BJ (cell line): ENCODE results near the gene MANBA. TPM values are rescaled to one million over a fixed set of nuclear protein-coding genes. Genes with fewer than 3 reads are reported as not detected.

Experiments
- CTCF ChIA-PET: fragments of 350-600 bp; formaldehyde crosslinking; extraction: SDS; loops from one replicate; lab custom pipeline; 2021; ENCODE audit warnings: antibody characterized with exemption, inconsistent platforms; lab: Yijun Ruan, JAX
- POLR2A ChIA-PET: fragments of 300-600 bp; sonication (Branson Sonifier 250); formaldehyde crosslinking; extraction: SDS; loops from one replicate; lab custom pipeline; 2021; ENCODE audit warnings: antibody characterized with exemption; lab: Charles Lee
- DNase-seq: peaks from one replicate; pipeline ENCODE4 v3.0.0-alpha.2; 2011; ENCODE audit warnings: low read depth
- H3K27me3 ChIP-seq: 2 replicates; pipeline ENCODE4 v1.6.0; 2011; ENCODE audit warnings: low read length; ENCODE audit not compliant: control insufficient read depth, insufficient read depth
- H3K36me3 ChIP-seq: 2 replicates; pipeline ENCODE4 v1.5.1; 2011; ENCODE audit warnings: low read length; ENCODE audit not compliant: control insufficient read depth, insufficient read depth
- H3K4me3 ChIP-seq: 2 replicates; pipeline ENCODE4 v1.5.1; 2011; ENCODE audit warnings: low read depth, mild to moderate bottlenecking, control low read depth, low read length
- polyA plus RNA-seq: library from polyadenylated mRNA; depleted of rRNA; stranded (reverse); fragments of >200 nt; gene quantifications from 2 replicates; pipeline ENCODE4 v1.2.3, GENCODE V29; 2011
- TF ChIP-seq, protein P1 (sequence below): IDR thresholded peaks from 2 replicates; pipeline ENCODE4 v1.5.1; 2011; ENCODE audit warnings: low read depth, mild to moderate bottlenecking, control low read depth, inconsistent platforms, low read length, moderate library complexity; ENCODE audit not compliant: insufficient read depth

Gene MANBA
- polyA plus RNA-seq, 1 experiment = 6.3 TPM

DNA sequence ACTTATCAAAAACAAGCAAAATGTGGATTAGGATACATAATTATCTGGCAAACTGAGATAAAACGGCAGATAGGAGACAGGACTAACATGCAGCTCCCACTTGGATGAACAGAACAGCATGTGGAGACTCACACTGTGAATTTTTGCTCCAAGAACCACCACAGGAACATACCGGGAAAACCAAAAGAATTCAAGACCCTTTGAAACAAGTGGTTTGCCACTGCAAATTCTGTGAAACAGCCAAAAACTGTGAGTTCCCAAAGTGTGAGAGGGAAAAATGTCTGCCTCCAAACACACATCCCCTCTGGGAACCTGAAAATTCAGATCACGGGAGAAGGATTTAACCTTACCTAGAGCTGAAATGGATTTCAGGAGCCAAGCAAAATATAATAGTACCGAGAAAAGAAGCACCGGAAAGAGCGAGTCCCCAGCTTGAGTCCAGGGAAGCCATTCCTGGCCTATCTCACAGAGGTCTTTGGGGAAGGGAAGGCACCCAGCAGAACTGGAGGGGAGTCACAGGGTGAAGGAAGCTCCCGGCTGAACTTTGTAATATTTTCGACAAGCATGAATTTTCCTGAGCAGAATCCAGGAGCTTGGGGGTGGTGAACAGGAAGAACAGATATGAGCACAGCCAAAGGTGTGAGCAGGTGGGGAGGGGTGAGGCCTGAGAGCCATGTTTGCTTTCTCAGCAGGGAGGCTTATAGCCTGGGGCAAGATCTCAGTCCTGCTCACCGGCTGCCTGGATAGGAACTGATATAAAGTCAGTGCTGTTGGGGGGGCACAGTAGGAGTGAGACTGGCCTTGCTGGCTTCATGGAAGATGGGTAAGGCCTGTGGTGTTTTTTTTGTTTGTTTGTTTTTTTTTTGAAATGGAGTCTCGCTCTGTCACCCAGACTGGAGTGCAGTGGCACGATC, 23.9 kb downstream of the MANBA start:
- no peak for DNase-seq
- Histone ChIP-seq H3K27me3 (no peaks in the 10 kb centered on the region), H3K4me3 (no peak overlapping the region), H3K36me3 (no peaks in the 10 kb centered on the region)
- ChIA-PET POLR2A (no interaction called here), CTCF (no interaction called here)
- TF ChIP-seq, protein P1, sequence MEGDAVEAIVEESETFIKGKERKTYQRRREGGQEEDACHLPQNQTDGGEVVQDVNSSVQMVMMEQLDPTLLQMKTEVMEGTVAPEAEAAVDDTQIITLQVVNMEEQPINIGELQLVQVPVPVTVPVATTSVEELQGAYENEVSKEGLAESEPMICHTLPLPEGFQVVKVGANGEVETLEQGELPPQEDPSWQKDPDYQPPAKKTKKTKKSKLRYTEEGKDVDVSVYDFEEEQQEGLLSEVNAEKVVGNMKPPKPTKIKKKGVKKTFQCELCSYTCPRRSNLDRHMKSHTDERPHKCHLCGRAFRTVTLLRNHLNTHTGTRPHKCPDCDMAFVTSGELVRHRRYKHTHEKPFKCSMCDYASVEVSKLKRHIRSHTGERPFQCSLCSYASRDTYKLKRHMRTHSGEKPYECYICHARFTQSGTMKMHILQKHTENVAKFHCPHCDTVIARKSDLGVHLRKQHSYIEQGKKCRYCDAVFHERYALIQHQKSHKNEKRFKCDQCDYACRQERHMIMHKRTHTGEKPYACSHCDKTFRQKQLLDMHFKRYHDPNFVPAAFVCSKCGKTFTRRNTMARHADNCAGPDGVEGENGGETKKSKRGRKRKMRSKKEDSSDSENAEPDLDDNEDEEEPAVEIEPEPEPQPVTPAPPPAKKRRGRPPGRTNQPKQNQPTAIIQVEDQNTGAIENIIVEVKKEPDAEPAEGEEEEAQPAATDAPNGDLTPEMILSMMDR = no peak

DNA sequence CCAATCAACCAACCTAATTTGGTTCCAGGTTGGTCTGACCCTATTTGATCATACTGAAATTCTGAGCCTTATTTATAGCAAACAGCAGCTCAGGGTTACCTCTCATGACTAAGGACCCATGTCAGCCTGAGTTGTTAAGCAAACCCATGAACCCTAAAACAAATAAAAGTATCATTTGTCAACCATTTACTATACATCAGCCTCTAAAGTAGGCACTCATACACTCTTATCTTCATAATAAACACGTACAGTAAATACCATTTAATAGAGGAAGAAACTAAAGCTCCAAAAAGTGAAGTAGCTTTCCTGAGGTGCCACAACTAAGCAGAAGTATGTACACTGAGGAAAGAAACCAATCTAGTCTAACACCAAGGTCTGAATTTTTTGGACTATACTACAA, 25.2 kb downstream of the MANBA start:
- TF ChIP-seq, protein P1 = no peak
- ChIA-PET POLR2A (no interaction called here), CTCF (no interaction called here)
- no peak for DNase-seq
- Histone ChIP-seq H3K4me3 (no peak overlapping the region), H3K36me3 (no peaks in the 10 kb centered on the region), H3K27me3 (no peaks in the 10 kb centered on the region)

DNA sequence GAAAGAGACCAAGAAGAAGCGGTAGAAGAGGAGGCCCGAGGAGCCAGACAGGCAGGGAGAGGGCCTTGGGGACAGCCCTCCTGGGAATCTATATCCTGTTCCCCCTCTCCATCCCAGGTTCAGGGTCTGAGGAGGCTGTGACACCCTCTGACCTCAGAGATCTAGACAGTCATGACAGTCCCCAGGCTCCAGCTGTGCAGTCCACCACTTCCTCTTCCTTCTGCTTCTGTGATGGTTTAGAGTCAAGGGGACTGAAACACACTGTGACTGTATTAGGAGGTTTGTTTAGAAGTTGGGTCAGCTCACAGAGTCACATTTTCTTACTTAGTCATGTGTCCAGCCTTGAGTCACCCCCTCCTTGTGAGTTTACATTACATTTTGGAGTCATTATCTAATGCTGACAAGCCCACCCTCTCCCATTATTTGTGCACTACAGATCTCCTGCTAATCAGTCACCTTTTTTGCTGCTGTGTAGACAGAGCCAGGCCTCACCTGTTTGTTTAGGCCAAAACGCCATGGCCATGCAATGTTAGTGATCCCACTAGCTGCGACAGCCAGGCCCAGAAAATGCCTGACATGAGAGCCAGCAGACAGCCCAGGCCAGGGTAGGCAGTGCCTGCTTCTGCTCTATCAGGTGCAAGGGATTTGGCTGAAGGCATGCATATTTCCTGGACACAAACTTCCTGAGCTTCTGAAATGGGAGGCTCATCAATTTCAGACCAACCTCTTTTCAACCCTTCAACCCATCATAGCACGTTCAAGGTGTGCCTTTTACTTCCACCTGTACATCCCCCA, 26.0 kb downstream of the MANBA start:
- TF ChIP-seq, protein P1 = no peak
- H3K4me3 ChIP-seq = no peak overlapping the region
- ChIA-PET CTCF (no interaction called here), POLR2A (no interaction called here)
- H3K27me3 ChIP-seq = no peaks in the 10 kb centered on the region
- H3K36me3 ChIP-seq = no peaks in the 10 kb centered on the region
- DNase-seq = no peak

DNA sequence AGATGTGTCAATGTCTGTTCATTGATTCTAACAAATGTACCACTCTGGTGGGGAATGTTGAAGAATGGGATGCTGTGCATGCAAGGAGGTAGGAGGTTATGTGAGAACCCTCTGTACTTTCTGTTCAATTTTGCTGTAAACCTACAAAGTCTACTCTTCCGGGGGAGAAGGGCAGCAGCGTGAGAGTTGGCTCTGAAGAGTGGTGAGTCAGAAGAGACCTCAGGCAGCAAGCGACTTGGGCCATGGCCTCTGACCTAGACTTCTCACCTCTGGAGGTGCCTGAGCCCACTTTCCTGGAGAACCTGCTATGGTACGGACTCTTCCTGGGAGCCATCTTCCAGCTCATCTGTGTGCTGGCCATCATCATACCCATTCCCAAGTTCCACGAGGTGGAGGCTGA, 26.7 kb downstream of the MANBA start:
- Histone ChIP-seq H3K36me3 (no peaks in the 10 kb centered on the region), H3K27me3 (no peaks in the 10 kb centered on the region), H3K4me3 (no peak overlapping the region)
- no peak for DNase-seq
- ChIA-PET CTCF (no interaction called here), POLR2A (no interaction called here)
- TF ChIP-seq, protein P1 = no peak

DNA sequence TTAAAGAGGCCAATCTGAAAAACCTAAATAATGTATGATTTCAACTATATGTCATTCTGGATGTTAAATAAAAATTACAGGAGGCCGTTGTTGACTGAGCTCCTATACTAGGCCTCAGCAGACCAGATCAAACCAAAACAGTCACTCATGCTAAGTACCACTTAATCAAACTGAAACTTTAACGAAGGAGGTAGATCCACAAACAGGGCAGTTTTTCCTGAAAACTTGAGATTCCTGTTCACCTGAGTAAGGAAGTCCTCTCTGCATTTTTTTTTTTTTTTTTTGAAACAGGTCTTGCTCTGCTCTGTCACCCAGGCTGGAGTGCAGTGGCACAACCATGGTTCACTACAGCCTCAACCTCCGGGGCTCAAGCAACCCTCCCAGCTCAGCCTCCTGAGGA, 27.7 kb downstream of the MANBA start:
- H3K27me3 ChIP-seq = no peaks in the 10 kb centered on the region
- no peak for DNase-seq
- POLR2A ChIA-PET = no interaction called here
- CTCF ChIA-PET = no interaction called here
- H3K4me3 ChIP-seq = no peak overlapping the region
- TF ChIP-seq, protein P1 = no peak
- no peaks in the 10 kb centered on the region for H3K36me3 ChIP-seq
